HG03103 (cell line): ENCODE data around the gene EIF4B.

Source experiments
- ATAC-seq: cut with Tn5 transposase; IDR thresholded peaks from one replicate; pipeline ENCODE4 v1.9.1; 2021; ENCODE audit warnings: low read depth; ENCODE audit not compliant: unreplicated experiment

Gene EIF4B

DNA sequence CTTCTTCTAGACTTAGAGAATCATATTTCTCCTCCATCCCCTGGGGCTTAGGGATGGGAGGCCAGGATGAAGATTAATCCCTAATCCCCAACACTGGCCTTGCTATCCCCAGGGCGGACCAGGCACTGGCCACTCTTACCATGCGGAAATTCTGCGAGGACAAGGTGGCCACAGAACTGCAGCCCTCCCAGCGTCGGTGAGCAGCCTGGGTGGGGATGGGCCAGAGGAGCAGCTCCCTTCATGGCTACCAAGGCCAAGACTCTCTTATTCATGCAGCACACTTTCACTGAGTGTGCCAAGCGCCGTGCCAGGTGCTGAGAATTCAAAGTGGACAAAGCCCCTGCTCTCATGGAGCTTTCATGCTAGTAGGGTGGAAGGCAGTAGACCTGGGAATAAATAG, 50.6 kb downstream of the EIF4B start:
- no peak for ATAC-seq

DNA sequence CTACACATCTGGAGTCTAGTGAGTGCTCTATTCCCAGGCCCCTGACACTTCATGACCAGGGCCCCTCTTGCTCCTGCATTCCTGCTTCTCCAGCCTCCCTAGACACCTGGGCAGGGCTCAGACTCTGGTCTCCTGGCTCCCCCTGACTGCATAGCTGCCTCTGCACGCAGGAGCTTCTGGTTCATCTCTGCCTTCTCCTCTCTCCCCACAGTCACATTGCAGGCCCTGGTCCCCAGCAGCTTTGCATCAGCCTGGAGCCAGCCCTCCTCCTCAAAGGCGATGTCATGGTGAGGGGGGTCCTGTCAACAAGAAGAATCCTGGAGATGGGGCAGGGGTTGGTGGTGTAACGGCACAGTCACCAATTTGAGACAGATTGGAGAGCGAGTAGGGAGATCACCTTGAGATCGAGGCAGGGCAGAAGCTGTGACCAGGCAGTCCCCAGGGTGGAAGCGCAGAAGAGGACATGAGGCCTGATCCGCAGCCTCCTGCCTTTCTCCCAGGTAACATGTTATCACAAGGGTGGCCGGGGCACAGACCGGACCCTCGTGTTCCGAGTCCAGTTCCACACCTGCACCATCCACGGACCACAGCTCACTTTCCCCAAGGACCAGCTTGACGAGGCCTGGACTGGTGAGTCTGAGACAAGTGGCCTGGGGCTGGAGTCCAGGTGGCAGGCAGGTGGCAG, 51.7 kb downstream of the EIF4B start:
- ATAC-seq: no peak

DNA sequence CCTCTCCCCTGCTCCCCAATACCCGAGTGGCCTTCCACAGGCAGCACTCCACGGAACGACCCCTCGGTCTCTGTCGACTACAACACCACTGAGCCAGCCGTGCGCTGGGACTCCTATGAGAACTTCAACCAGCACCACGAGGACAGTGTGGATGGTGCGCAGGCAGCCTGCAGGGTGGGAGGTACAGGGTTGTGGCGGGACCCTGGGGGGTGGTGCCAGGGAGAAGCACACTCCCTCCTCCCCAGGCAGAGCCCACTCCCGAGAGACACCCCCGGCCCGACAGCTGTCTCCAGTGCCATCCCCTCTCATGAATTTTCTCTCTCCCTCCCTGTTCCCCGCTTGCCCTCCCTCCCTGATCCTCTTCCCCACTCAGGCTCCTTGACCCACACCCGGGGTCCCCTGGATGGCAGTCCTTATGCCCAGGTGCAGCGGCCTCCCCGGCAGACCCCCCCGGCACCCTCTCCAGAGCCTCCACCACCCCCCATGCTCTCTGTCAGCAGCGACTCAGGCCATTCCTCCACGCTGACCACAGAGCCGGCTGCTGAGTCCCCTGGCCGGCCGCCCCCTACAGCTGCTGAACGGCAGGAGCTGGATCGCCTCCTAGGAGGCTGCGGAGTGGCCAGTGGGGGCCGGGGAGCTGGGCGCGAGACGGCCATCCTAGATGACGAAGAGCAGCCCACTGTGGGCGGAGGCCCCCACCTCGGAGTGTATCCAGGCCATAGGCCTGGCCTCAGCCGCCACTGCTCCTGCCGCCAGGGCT, 52.6 kb downstream of the EIF4B start:
- ATAC-seq: no peak

DNA sequence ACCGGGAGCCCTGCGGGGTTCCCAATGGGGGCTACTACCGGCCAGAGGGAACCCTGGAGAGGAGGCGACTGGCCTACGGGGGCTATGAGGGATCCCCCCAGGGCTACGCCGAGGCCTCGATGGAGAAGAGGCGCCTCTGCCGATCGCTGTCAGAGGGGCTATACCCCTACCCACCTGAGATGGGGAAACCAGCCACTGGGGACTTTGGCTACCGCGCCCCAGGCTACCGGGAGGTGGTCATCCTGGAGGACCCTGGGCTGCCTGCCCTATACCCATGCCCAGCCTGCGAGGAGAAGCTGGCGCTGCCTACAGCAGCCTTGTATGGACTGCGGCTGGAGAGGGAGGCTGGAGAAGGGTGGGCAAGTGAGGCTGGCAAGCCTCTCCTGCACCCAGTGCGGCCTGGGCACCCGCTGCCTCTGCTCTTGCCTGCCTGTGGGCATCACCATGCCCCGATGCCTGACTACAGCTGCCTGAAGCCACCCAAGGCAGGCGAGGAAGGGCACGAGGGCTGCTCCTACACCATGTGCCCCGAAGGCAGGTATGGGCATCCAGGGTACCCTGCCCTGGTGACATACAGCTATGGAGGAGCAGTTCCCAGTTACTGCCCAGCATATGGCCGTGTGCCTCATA, 53.3 kb downstream of the EIF4B start:
- no peak for ATAC-seq

DNA sequence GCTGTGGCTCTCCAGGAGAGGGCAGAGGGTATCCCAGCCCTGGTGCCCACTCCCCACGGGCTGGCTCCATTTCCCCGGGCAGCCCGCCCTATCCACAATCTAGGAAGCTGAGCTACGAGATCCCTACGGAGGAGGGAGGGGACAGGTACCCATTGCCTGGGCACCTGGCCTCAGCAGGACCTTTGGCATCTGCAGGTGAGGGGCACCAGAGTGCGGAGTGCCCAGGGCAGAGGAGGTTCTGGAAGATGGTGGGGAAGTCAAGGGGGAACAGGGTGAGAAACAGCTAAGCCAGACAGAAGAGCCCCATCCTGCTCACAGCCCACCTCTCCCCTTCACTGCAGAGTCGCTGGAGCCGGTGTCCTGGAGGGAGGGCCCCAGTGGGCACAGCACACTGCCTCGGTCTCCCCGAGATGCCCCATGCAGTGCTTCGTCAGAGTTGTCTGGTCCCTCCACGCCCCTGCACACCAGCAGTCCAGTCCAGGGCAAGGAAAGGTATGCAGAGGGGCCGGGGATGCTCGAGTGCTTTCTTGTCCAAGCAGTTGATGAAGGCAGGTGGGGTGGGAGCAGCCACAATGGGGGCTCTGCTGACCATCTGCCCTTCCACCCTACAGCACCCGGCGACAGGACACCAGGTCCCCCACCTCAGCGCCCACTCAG, 53.9 kb downstream of the EIF4B start:
- ATAC-seq: no peak

DNA sequence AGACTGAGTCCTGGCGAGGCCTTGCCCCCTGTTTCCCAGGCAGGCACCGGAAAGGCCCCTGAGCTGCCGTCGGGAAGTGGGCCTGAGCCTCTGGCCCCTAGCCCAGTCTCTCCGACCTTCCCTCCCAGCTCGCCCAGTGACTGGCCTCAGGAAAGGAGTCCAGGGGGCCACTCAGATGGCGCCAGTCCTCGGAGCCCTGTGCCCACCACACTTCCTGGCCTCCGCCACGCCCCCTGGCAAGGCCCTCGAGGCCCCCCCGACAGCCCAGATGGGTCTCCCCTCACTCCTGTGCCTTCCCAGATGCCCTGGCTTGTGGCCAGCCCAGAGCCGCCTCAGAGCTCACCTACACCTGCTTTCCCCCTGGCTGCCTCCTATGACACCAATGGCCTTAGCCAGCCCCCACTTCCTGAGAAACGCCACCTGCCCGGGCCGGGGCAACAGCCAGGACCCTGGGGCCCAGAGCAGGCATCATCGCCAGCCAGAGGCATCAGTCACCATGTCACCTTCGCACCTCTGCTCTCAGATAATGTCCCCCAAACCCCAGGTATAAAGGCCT, 54.5 kb downstream of the EIF4B start:
- ATAC-seq: no peak

DNA sequence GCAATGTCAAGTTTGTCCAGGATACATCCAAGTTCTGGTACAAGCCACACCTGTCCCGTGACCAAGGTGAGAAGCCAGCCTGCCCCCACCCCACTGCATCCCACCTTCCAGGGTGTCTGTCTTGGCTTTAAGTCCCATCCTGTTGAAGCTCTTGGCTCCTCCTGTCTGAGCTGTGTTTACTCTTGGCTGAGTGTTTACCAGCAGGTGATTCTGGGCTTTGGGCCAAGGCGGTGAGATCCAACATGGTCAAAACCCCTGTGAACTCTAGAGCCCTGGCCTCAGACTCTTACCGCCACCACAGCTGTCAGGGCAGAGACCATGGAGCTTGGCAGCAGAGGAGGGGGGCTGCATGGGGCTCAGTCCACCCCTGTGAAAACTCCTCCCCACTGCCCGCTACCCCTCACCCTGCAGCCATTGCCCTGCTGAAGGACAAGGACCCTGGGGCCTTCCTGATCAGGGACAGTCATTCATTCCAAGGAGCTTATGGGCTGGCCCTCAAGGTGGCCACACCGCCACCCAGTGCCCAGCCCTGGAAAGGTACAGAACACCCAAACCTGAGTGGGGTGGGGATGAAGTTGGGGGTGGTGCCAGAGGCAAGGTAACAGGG, 55.3 kb downstream of the EIF4B start:
- ATAC-seq: no peak

DNA sequence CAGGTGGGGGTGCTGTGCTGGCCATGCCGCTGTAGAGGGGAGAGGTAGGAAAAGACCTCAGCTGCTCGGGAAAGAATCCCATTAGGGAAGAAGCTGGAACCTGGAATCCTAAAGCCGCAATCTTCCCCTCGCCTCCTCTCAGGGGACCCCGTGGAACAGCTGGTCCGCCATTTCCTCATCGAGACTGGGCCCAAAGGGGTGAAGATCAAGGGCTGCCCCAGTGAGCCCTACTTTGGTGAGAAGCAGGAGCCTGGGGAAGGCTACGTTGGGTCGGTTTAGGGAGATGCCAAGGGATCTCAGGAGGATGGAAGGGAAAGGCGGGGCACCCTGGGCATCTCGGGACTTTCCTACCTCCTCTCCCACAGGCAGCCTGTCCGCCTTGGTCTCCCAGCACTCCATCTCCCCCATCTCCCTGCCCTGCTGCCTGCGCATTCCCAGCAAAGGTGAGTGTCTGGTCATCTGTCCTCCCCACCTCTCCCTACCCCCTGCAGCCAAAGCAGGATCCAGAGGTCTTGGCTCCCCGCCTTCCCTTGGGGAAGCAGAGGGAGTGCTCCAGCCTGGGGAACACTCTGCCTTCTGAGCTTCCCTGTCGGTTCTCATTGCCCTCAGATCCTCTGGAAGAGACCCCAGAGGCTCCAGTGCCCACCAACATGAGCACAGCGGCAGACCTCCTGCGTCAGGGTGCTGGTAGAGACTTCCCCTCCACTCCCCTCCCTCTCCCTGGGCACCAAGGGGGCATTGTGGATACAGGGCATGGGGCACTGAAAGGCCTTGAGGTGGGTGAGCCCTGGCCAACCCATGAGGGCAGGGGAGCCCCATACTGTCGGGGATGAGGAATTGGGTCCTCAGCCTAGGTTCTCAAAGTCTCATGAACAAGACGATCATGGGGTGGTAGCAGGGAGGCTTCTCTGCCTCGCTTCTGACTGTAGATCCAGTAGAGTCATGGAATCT, 56.0 kb downstream of the EIF4B start:
- ATAC-seq: no peak

DNA sequence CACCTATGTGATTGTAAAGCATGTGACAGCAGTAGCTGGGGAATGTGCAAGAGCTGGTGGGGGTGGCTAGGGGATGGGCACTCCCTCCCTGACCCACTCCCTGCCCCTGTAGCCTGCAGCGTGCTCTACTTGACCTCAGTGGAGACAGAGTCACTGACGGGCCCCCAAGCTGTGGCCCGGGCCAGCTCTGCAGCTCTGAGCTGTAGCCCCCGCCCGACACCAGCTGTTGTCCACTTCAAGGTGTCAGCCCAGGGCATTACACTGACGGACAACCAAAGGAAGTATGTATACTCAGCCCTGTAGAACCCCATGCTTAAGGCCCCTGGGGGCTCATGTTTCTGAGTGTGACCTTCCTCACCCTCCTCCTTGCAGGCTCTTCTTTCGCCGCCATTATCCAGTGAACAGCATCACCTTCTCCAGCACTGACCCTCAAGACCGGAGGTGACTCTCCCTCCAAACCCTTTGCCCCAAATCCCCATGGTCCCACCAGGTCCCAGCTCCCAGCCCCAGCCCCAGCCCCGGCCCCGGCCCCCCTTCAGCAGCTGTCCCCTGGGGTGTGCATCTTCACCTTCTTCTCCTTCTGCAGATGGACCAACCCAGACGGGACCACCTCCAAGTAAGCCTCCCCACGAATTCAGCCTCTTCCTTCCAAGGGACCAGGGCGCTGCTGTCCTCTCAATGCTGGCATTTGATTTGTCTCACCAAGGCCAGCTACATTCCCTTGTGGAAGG, 56.9 kb downstream of the EIF4B start:
- no peak for ATAC-seq

DNA sequence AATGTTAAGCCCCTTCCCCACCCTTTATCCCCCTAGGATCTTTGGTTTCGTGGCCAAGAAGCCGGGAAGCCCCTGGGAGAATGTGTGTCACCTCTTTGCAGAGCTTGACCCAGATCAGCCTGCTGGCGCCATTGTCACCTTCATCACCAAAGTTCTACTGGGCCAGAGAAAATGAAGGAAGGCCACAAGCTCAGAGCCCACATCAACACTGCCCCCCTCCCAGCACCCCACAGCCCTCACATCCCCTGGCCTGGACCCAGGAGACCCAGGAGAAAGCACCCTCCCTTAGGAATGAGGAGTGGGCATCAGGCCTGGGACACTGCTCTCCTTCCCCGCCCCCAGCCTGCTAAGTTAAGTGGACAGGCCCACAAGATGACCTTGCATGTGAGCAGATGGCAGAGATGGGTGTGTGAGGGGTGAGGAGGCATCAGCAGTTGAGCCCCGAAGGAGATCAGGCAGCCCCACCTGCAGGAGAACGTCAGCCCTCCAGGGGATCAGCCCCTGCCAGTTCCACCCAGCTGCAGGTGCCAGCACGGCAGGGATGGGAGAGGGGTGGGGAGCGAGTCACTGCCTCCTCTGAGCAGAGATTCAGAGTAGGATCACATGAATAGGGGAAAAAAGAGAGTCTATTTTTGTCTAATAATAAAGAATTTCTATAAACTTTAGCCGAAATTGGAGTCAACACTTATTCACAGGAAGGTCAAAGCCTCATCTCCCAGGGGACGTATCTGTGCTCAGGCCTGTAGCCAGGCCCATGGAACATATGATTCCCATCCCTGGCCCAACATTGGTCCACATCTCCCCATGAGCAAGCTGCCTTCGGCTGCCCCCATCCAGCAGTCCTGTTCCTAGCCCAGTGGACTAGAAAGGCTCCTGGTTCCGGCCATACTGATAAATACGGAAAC, 57.7 kb downstream of the EIF4B start:
- ATAC-seq: no peak

DNA sequence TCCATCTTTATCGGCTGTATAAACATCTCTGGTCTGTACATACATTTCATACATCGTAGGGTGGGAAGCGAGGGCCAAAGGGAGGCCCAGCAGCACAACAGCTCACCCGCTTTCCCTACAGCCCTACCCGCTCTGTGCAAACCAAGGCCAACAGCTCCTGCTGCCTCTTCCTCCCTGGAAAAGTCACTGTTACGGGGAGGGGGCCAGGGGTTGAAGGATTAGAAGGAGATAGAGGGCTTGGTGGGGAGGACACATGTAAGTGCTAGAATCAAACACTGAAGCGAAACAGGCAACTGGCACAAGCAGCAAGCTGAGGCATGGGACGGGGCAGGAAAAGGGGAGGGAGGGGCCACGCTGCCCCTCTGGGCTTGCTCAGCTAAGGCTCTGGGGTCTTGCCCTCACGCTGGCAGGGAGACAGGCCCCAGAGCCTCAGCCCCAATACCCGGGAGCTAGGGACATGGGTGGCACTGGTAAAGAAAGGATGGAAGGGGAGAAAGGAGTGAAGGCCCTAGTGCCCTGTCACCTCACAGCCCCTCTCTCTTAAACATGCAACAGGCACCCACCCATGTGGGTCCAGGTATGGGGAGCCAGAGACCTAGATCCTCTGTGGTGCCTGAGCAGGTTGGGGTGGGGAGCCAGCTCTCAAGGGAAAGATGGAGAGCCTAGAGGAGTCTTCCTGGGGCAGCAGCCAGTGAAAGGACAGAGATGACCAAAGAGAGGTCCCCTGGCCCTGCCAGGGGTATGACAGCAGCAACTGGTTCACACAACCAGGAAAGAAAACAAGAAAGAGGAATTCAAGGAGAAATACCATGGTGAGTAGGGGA, 58.6 kb downstream of the EIF4B start:
- ATAC-seq: no peak

DNA sequence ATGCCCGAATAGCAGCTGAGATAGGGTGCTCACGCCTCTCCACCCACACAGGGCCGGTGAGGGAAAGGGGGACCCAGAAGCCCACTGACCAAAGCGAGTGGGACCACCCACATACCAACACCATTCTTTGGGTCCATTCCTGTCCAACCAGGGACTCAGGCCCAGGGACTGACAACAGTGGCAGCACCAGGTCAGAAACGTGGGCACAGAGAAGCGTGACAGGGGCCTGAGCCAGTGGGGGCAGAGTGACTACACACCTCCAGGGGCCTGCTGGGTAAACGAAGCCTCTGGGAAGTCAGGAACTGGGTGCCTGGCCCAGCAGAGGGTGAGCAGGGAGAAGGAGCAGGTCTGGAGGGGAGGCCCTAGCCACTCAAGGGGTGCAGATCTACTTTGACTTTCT, 59.2 kb downstream of the EIF4B start:
- ATAC-seq: no peak

DNA sequence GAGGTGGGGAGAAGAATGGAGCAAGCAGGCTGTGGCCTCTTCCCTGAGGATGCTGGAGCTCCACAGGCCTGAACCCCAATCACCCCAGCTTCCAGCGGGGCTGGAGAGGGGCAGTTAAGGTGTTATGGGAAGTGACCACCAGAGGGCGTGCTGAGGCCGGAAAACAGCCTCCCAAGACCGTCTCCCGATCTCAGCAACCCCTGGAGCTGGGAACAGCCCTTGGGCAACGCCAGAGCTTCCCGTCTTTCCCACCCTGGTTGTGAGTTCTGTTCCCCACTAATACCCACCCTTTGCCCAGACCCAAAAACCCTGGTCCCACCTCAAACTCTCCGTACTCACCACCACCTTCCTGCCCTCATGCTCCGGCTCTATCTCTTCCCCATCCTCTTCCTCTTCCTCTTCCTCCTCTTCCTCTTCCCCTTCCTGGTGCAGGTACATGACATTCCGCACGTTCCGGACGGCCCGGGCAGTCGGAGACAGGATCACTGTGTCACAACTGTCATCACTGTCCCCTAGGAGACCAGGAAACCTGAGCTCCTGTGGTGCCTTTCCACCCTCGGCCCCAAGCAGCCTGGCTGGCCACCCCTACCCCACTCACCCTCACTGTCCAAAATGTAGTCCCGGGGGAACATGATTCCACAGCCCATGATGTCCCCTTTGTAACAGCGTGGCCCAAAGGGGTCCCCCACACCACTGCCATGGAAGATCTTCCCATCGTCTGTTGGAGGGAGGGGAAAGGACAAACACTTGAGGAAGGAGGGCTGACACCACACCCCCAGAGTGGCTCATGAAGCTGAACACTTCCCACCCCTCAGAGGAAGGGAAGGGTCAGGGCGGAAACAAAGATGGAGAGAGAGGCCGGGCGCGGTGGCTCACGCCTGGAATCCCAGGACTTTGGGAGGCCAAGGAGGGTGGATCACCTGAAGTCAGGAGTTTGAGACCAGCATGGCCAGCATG, 60.0 kb downstream of the EIF4B start:
- ATAC-seq: no peak

DNA sequence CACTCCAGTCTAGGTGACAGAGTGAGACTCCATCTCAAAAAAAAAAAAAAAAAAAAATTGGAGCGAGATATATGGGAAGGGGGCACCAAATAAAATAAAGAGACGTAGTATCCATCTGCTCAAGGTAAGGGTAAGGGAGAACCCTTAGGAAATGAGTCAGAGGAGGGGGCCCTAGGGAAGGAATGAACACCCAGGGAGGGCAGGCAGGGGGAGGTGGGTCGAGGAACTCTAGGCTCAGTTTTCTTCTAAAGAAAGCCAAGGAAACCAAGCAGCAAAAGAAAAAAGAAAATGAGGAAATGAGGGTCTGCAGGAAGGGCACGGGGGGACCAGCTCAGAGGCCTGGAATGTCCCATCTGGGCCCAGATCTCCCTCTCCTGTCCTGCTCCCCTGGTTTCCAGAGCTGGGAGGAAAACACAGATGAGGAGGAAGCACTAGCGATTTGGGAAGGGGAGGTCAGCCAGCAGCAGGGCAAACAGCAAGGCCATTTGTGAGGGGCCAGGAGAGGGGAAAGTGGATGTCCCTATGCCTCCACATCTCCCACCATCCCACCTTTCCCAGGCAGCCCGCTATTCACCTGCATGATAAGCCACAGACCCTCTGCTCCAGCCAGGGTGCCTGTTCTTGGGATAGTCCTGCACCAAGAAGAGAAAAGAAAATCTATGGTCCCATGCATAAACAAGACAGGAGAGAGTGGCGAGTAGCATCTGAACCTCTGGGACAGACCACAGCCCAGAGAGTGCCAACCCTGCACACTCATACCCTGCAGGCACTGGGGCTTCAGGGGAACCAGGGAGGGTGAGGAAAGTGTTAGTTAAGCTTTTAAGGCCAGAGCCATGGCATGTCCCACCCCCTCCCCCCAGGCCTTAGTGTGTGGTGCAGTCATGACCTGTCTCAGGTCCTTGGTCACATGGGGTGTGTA, 61.1 kb downstream of the EIF4B start:
- no peak for ATAC-seq
